ENCODE measurements around the gene RFWD3.

Gene RFWD3

GRCh38 chr16:74625500-74626350, 41.0 kb downstream of the RFWD3 start:
- ChIA-PET CTCF (interaction anchor here (0.6 to 2.3 kb wide), 4 partner anchors 10 to 22 kb away, joined by 3 to 10 read pairs (median 6); no protein-coding TSS in a partner anchor), POLR2A (no interaction called here)
- 99% methylated on average over 14 of the region's 14 CpGs for WGBS (ENCODE audit: insufficient coverage)
- Histone ChIP-seq H3K4me1 (ENCODE audit: control extremely low read depth in 1 of 4, control insufficient read depth in 4 of 4, insufficient read depth in 4 of 4, low read length in 3 of 4) (no peaks in the 10 kb centered on the region), H3K9me3 (ENCODE audit: control extremely low read depth in 1 of 5, control insufficient read depth in 4 of 5, insufficient read depth in 2 of 5, low read depth in 1 of 5, low read length in 4 of 5) (no peaks in the 10 kb centered on the region), H3K27ac (ENCODE audit: insufficient read depth in 1 of 2, low read depth in 1 of 2, low read length in 2 of 2, poor library complexity in 1 of 2, severe bottlenecking in 2 of 2) (no peak overlapping the region), H3K4me3 (ENCODE audit: control insufficient read depth in 1 of 7, extremely low read depth in 1 of 7, insufficient read depth in 4 of 7, low read depth in 2 of 7, low read length in 6 of 7) (no peak overlapping the region), H3K27me3 (replicated peaks in 2 of 5; ENCODE audit: control insufficient read depth in 4 of 5, insufficient read depth in 5 of 5, low read length in 4 of 5) (no peaks in the 10 kb centered on the region), H3K36me3 (ENCODE audit: control insufficient read depth in 4 of 4, insufficient read depth in 4 of 4, low read length in 3 of 4) (peaks cover 29 to 94% (median 71%) of the 10 kb centered on the region in 4 experiments)
- DNase-seq: no peak

- CTCF ChIA-PET: interaction anchor here (0.9 to 2.1 kb wide), 4 partner anchors 25 to 319 kb away, joined by 3 to 6 read pairs (median 4); no protein-coding TSS in a partner anchor
- Histone ChIP-seq H3K9me3 (ENCODE audit: control extremely low read depth in 1 of 5, control insufficient read depth in 4 of 5, insufficient read depth in 2 of 5, low read depth in 1 of 5, low read length in 4 of 5) (no peaks in the 10 kb centered on the region), H3K27ac (ENCODE audit: insufficient read depth in 1 of 2, low read depth in 1 of 2, low read length in 2 of 2, poor library complexity in 1 of 2, severe bottlenecking in 2 of 2) (no peak overlapping the region), H3K4me3 (ENCODE audit: control insufficient read depth in 1 of 7, extremely low read depth in 1 of 7, insufficient read depth in 4 of 7, low read depth in 2 of 7, low read length in 6 of 7) (no peak overlapping the region), H3K36me3 (ENCODE audit: control insufficient read depth in 4 of 4, insufficient read depth in 4 of 4, low read length in 3 of 4) (peaks cover 22 to 89% (median 59%) of the 10 kb centered on the region in 4 experiments), H3K27me3 (replicated peaks in 2 of 5; ENCODE audit: control insufficient read depth in 4 of 5, insufficient read depth in 5 of 5, low read length in 4 of 5) (no peaks in the 10 kb centered on the region), H3K4me1 (ENCODE audit: control extremely low read depth in 1 of 4, control insufficient read depth in 4 of 4, insufficient read depth in 4 of 4, low read length in 3 of 4) (no peaks in the 10 kb centered on the region)
- WGBS (ENCODE audit: insufficient coverage): 97% methylated on average over 6 of the region's 6 CpGs
- POLR2A ChIA-PET: no interaction called here
- DNase-seq: no peak
Observed at GRCh38 chr16:74623839-74624235, 42.8 kb downstream of the RFWD3 start.

GRCh38 chr16:74623214-74623838, 43.4 kb downstream of the RFWD3 start:
- ChIA-PET POLR2A (no interaction called here), CTCF (interaction anchor here (0.8 to 2.1 kb wide), 10 partner anchors 8 to 313 kb away, joined by 3 to 6 read pairs (median 4); no protein-coding TSS in a partner anchor)
- Histone ChIP-seq H3K27ac (ENCODE audit: insufficient read depth in 1 of 2, low read depth in 1 of 2, low read length in 2 of 2, poor library complexity in 1 of 2, severe bottlenecking in 2 of 2) (no peak overlapping the region), H3K36me3 (ENCODE audit: control insufficient read depth in 4 of 4, insufficient read depth in 4 of 4, low read length in 3 of 4) (peaks cover 22 to 84% (median 56%) of the 10 kb centered on the region in 4 experiments), H3K4me3 (ENCODE audit: control insufficient read depth in 1 of 7, extremely low read depth in 1 of 7, insufficient read depth in 4 of 7, low read depth in 2 of 7, low read length in 6 of 7) (no peak overlapping the region), H3K9me3 (ENCODE audit: control extremely low read depth in 1 of 5, control insufficient read depth in 4 of 5, insufficient read depth in 2 of 5, low read depth in 1 of 5, low read length in 4 of 5) (no peaks in the 10 kb centered on the region), H3K27me3 (replicated peaks in 2 of 5; ENCODE audit: control insufficient read depth in 4 of 5, insufficient read depth in 5 of 5, low read length in 4 of 5) (no peaks in the 10 kb centered on the region), H3K4me1 (ENCODE audit: control extremely low read depth in 1 of 4, control insufficient read depth in 4 of 4, insufficient read depth in 4 of 4, low read length in 3 of 4) (no peaks in the 10 kb centered on the region)
- WGBS (ENCODE audit: insufficient coverage): 35% methylated on average over 4 of the region's 4 CpGs
- DNase-seq: peak; percentile 39 to 56 (median 50)

GRCh38 chr16:74622005-74622404, 44.7 kb downstream of the RFWD3 start:
- POLR2A ChIA-PET: no interaction called here
- Histone ChIP-seq H3K4me3 (ENCODE audit: control insufficient read depth in 1 of 7, extremely low read depth in 1 of 7, insufficient read depth in 4 of 7, low read depth in 2 of 7, low read length in 6 of 7) (no peak overlapping the region), H3K27me3 (replicated peaks in 2 of 5; ENCODE audit: control insufficient read depth in 4 of 5, insufficient read depth in 5 of 5, low read length in 4 of 5) (no peaks in the 10 kb centered on the region), H3K27ac (ENCODE audit: insufficient read depth in 1 of 2, low read depth in 1 of 2, low read length in 2 of 2, poor library complexity in 1 of 2, severe bottlenecking in 2 of 2) (no peak overlapping the region), H3K36me3 (ENCODE audit: control insufficient read depth in 4 of 4, insufficient read depth in 4 of 4, low read length in 3 of 4) (peaks cover 18 to 70% (median 49%) of the 10 kb centered on the region in 4 experiments), H3K4me1 (ENCODE audit: control extremely low read depth in 1 of 4, control insufficient read depth in 4 of 4, insufficient read depth in 4 of 4, low read length in 3 of 4) (no peaks in the 10 kb centered on the region), H3K9me3 (ENCODE audit: control extremely low read depth in 1 of 5, control insufficient read depth in 4 of 5, insufficient read depth in 2 of 5, low read depth in 1 of 5, low read length in 4 of 5) (no peaks in the 10 kb centered on the region)
- peak in 1 of 3 donors; percentile 12 for DNase-seq
- 97% methylated on average over 4 of the region's 4 CpGs for WGBS (ENCODE audit: insufficient coverage)
- CTCF ChIA-PET: interaction anchor here (0.5 to 1.7 kb wide), 7 partner anchors 10 to 1149 kb away, joined by 3 to 5 read pairs (median 4); no protein-coding TSS in a partner anchor

- peaks cover 0 to 26% (median 18%) of the 10 kb centered on the region in 4 experiments for H3K36me3 ChIP-seq (ENCODE audit: control insufficient read depth in 4 of 4, insufficient read depth in 4 of 4, low read length in 3 of 4)
- no peaks in the 10 kb centered on the region for H3K27me3 ChIP-seq (replicated peaks in 2 of 5; ENCODE audit: control insufficient read depth in 4 of 5, insufficient read depth in 5 of 5, low read length in 4 of 5)
- H3K27ac ChIP-seq (ENCODE audit: insufficient read depth in 1 of 2, low read depth in 1 of 2, low read length in 2 of 2, poor library complexity in 1 of 2, severe bottlenecking in 2 of 2): no peak overlapping the region
- POLR2A ChIA-PET: no interaction called here
- no peak overlapping the region for H3K4me3 ChIP-seq (ENCODE audit: control insufficient read depth in 1 of 7, extremely low read depth in 1 of 7, insufficient read depth in 4 of 7, low read depth in 2 of 7, low read length in 6 of 7)
- 90% methylated on average over 1 of the region's 1 CpG for WGBS (ENCODE audit: insufficient coverage)
- CTCF ChIA-PET: interaction anchor here (0.8 to 1.4 kb wide), 2 partner anchors 11 to 13 kb away, joined by 3 to 4 read pairs; no protein-coding TSS in a partner anchor
- DNase-seq: peak in 1 of 3 donors; percentile 9
- no peaks in the 10 kb centered on the region for H3K4me1 ChIP-seq (ENCODE audit: control extremely low read depth in 1 of 4, control insufficient read depth in 4 of 4, insufficient read depth in 4 of 4, low read length in 3 of 4)
- no peaks in the 10 kb centered on the region for H3K9me3 ChIP-seq (ENCODE audit: control extremely low read depth in 1 of 5, control insufficient read depth in 4 of 5, insufficient read depth in 2 of 5, low read depth in 1 of 5, low read length in 4 of 5)
Observed at GRCh38 chr16:74617206-74617788, 49.4 kb downstream of the RFWD3 start.

GRCh38 chr16:74611721-74612120, 55.0 kb downstream of the RFWD3 start:
- H3K36me3 ChIP-seq (ENCODE audit: control insufficient read depth in 4 of 4, insufficient read depth in 4 of 4, low read length in 3 of 4): peaks cover 0 to 5% (median 0%) of the 10 kb centered on the region in 4 experiments
- ChIA-PET CTCF (interaction anchor here (1.0 kb wide), 1 partner anchor 17 kb away, joined by 3 read pairs; no protein-coding TSS in a partner anchor), POLR2A (no interaction called here)
- no peak overlapping the region for H3K4me3 ChIP-seq (ENCODE audit: control insufficient read depth in 1 of 7, extremely low read depth in 1 of 7, insufficient read depth in 4 of 7, low read depth in 2 of 7, low read length in 6 of 7)
- peaks cover 0 to 3% (median 0%) of the 10 kb centered on the region in 5 experiments for H3K27me3 ChIP-seq (replicated peaks in 2 of 5; ENCODE audit: control insufficient read depth in 4 of 5, insufficient read depth in 5 of 5, low read length in 4 of 5)
- DNase-seq: no peak
- 83% methylated on average over 1 of the region's 1 CpG for WGBS (ENCODE audit: insufficient coverage)
- H3K27ac ChIP-seq (ENCODE audit: insufficient read depth in 1 of 2, low read depth in 1 of 2, low read length in 2 of 2, poor library complexity in 1 of 2, severe bottlenecking in 2 of 2): no peak overlapping the region
- H3K4me1 ChIP-seq (ENCODE audit: control extremely low read depth in 1 of 4, control insufficient read depth in 4 of 4, insufficient read depth in 4 of 4, low read length in 3 of 4): peaks cover 0 to 20% (median 11%) of the 10 kb centered on the region in 4 experiments
- H3K9me3 ChIP-seq (ENCODE audit: control extremely low read depth in 1 of 5, control insufficient read depth in 4 of 5, insufficient read depth in 2 of 5, low read depth in 1 of 5, low read length in 4 of 5): no peaks in the 10 kb centered on the region

All from common myeloid progenitor, CD34-positive (primary cell).